ENCODE results near the gene DOCK11. TPM values are rescaled to one million over a fixed set of nuclear protein-coding genes. Genes with fewer than 3 reads are reported as not detected.

The DOCK11 gene
- total and polyA plus RNA-seq, 2 donors (not counting 1 experiment from before 2014, with no cell fraction given): 31.0 to 83.5 TPM

DNA sequence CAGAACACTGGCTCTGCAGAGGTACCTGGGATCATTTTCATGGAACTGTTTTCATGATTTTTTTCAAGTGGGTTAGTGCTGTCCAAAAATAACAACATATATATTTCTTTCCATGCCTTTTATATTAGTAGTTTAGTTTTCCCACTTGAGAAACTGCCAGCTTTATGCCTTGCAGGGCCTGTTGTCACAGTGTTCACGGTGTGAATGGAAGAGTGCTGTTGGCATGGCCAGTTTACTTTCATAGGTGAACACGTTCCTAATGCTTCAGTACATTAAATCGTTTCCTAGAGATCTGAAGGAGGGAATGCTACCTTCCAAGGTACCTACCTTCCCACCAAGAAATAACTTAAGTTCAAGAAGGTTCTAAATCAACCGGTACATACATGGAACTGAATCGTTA is 12.6 kb downstream of the DOCK11 start:
- ChIA-PET POLR2A (interaction anchor here (3.0 kb wide), 1 partner anchor 11 kb away, joined by 11 read pairs; no protein-coding TSS in a partner anchor), CTCF (no interaction called here)
- Mint-ChIP-seq H3K27me3 (no peaks in the 10 kb centered on the region), H3K27ac (no peak overlapping the region), H3K9me3 (ENCODE audit: insufficient read depth) (no peaks in the 10 kb centered on the region), H3K4me3 (no peak overlapping the region), H3K4me1 (peaks cover 68% of the 10 kb centered on the region)
- Histone ChIP-seq H3K4me3 (ENCODE audit: control extremely low read depth in 1 of 5, extremely low read depth in 1 of 5, insufficient read depth in 1 of 5, low read depth in 2 of 5, low read length in 4 of 5) (no peak overlapping the region), H3K27ac (ENCODE audit: low read length in 2 of 2) (peak overlapping the region in 1 of 2 donors; percentile 5), H3K4me2 (replicated peaks; ENCODE audit: low read depth, low read length, poor library complexity, severe bottlenecking) (no peak overlapping the region), H3K36me3 (replicated peaks in 1 of 2; ENCODE audit: control extremely low read depth in 1 of 2, control insufficient read depth in 1 of 2, extremely low read depth in 1 of 2, insufficient read depth in 2 of 2, low read length in 1 of 2) (peaks cover 2 to 27% of the 10 kb centered on the region in 2 experiments), H3K79me2 (ENCODE audit: control insufficient read depth, insufficient read depth, low read length) (peaks cover 99% of the 10 kb centered on the region), H3K27me3 (replicated peaks in 1 of 4; ENCODE audit: control extremely low read depth in 1 of 4, control insufficient read depth in 3 of 4, insufficient read depth in 4 of 4, low read length in 3 of 4) (no peaks in the 10 kb centered on the region), H3K4me1 (ENCODE audit: control insufficient read depth in 2 of 2, insufficient read depth in 2 of 2, low read length in 2 of 2) (peaks cover 11 to 46% of the 10 kb centered on the region in 2 donors), H4K20me1 (ENCODE audit: control insufficient read depth, insufficient read depth, low read length, poor library complexity, severe bottlenecking) (peaks cover 26% of the 10 kb centered on the region), H3K9me3 (ENCODE audit: control extremely low read depth in 1 of 3, control insufficient read depth in 2 of 3, insufficient read depth in 1 of 3, low read length in 2 of 3) (peaks cover 0 to 5% (median 0%) of the 10 kb centered on the region in 3 donors), H3K9ac (ENCODE audit: low read length) (no peak overlapping the region), H2AFZ (ENCODE audit: insufficient read depth, low read depth, low read length, poor library complexity, severe bottlenecking) (no peak overlapping the region)
- ATAC-seq (ENCODE audit: low read depth) (no peak), DNase-seq (no peak)
- WGBS (ENCODE audit: insufficient coverage): 100% methylated on average over 1 of the region's 5 CpGs
- TF ChIP-seq, protein P1, sequence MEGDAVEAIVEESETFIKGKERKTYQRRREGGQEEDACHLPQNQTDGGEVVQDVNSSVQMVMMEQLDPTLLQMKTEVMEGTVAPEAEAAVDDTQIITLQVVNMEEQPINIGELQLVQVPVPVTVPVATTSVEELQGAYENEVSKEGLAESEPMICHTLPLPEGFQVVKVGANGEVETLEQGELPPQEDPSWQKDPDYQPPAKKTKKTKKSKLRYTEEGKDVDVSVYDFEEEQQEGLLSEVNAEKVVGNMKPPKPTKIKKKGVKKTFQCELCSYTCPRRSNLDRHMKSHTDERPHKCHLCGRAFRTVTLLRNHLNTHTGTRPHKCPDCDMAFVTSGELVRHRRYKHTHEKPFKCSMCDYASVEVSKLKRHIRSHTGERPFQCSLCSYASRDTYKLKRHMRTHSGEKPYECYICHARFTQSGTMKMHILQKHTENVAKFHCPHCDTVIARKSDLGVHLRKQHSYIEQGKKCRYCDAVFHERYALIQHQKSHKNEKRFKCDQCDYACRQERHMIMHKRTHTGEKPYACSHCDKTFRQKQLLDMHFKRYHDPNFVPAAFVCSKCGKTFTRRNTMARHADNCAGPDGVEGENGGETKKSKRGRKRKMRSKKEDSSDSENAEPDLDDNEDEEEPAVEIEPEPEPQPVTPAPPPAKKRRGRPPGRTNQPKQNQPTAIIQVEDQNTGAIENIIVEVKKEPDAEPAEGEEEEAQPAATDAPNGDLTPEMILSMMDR (IDR thresholded peaks at IDR 0.05): no peak
- no peak for TF ChIP-seq EZH2 (IDR thresholded peaks at IDR 0.05; ENCODE audit: borderline replicate concordance, insufficient read depth, low read depth, low read length, poor library complexity, severe bottlenecking)
- intact Hi-C loops (cut with micrococcal nuclease): no loop called here

DNA sequence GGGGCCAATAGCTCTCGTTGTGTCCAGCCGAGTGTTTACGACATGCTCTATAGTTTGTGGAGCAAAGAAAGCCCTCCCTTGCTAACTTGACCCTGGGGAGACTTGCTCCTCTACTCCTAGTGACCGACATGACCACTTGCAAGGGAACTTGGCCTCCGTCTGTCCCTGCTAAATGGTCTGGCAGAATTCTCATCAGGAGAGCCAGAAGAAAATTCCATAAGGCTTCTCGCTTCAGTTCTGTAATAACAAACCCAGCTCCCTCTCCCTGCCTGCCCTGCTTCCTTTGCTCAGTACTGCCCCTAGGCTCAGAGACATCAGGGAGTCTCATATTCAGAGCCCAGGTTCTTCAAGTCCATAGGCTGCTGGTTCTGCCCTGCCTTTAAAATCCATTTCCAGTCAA is 13.0 kb downstream of the DOCK11 start:
- Histone ChIP-seq H3K4me2 (replicated peaks; ENCODE audit: low read depth, low read length, poor library complexity, severe bottlenecking) (no peak overlapping the region), H3K4me1 (ENCODE audit: control insufficient read depth in 2 of 2, insufficient read depth in 2 of 2, low read length in 2 of 2) (peaks cover 7 to 41% of the 10 kb centered on the region in 2 donors), H3K79me2 (ENCODE audit: control insufficient read depth, insufficient read depth, low read length) (peaks cover 99% of the 10 kb centered on the region), H2AFZ (ENCODE audit: insufficient read depth, low read depth, low read length, poor library complexity, severe bottlenecking) (no peak overlapping the region), H3K9ac (ENCODE audit: low read length) (no peak overlapping the region), H3K27ac (ENCODE audit: low read length in 2 of 2) (peak overlapping the region in 1 of 2 donors; percentile 5), H3K4me3 (ENCODE audit: control extremely low read depth in 1 of 5, extremely low read depth in 1 of 5, insufficient read depth in 1 of 5, low read depth in 2 of 5, low read length in 4 of 5) (no peak overlapping the region), H3K27me3 (replicated peaks in 1 of 4; ENCODE audit: control extremely low read depth in 1 of 4, control insufficient read depth in 3 of 4, insufficient read depth in 4 of 4, low read length in 3 of 4) (no peaks in the 10 kb centered on the region), H4K20me1 (ENCODE audit: control insufficient read depth, insufficient read depth, low read length, poor library complexity, severe bottlenecking) (peaks cover 30% of the 10 kb centered on the region), H3K36me3 (replicated peaks in 1 of 2; ENCODE audit: control extremely low read depth in 1 of 2, control insufficient read depth in 1 of 2, extremely low read depth in 1 of 2, insufficient read depth in 2 of 2, low read length in 1 of 2) (peaks cover 2 to 30% of the 10 kb centered on the region in 2 experiments), H3K9me3 (ENCODE audit: control extremely low read depth in 1 of 3, control insufficient read depth in 2 of 3, insufficient read depth in 1 of 3, low read length in 2 of 3) (peaks cover 0 to 5% (median 0%) of the 10 kb centered on the region in 3 donors)
- ATAC-seq (ENCODE audit: low read depth) (no peak), DNase-seq (no peak)
- Mint-ChIP-seq H3K4me1 (peaks cover 66% of the 10 kb centered on the region), H3K9me3 (ENCODE audit: insufficient read depth) (no peaks in the 10 kb centered on the region), H3K4me3 (no peak overlapping the region), H3K27ac (peak overlapping the region; percentile 26), H3K27me3 (no peaks in the 10 kb centered on the region)
- ChIA-PET CTCF (no interaction called here), POLR2A (interaction anchor here (3.0 kb wide), 1 partner anchor 11 kb away, joined by 11 read pairs; no protein-coding TSS in a partner anchor)
- no peak for TF ChIP-seq EZH2 (IDR thresholded peaks at IDR 0.05; ENCODE audit: borderline replicate concordance, insufficient read depth, low read depth, low read length, poor library complexity, severe bottlenecking)
- TF ChIP-seq, protein P1 (IDR thresholded peaks at IDR 0.05): no peak
- intact Hi-C loops (cut with micrococcal nuclease): no loop called here
- 100% methylated on average over 2 of the region's 6 CpGs for WGBS (ENCODE audit: insufficient coverage)
